ENCODE results near the gene CRACR2A.

CRACR2A gene

GRCh38 chr12:3598896-3599860, 153.7 kb downstream of the CRACR2A start:
- no peak for DNase-seq (ENCODE audit: low read depth in 2 of 2)

DNA sequence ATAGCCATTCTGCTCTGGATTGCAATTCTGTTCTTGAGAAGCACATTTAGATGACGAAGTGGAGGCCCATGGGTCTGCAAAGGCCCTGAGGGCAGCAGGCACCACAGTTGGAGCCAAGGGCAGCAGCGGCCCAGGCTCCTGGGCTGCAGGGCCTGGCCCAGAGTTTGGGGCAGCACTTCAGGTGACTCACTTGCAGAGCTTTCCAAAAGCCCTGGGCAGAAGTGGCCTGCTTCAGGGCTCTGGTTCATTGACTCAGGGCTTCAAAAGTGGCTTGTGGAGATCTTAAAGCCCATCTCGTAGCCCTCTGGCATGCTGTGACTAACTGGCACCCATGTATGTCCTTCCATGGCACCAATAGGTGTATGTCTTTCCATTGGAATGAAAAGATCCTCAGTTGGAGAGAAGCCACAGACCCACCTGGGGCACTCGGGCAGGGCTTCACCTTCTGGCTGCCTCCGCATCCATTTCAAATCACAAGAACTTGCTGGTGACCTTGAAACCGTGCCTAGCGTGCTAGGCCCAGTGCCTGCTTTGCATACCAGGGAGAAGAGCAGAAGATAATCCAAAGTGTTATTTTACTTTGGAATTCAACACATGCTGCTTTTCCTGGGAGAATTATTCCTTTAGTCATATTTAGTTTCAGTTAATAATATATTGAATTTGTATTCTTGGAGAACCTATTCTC, 155.2 kb downstream of the CRACR2A start:
- DNase-seq (ENCODE audit: low read depth in 2 of 2) = no peak

- DNase-seq (ENCODE audit: low read depth in 2 of 2) = no peak
Observed at GRCh38 chr12:3596703-3597415, 156.1 kb downstream of the CRACR2A start.

DNA sequence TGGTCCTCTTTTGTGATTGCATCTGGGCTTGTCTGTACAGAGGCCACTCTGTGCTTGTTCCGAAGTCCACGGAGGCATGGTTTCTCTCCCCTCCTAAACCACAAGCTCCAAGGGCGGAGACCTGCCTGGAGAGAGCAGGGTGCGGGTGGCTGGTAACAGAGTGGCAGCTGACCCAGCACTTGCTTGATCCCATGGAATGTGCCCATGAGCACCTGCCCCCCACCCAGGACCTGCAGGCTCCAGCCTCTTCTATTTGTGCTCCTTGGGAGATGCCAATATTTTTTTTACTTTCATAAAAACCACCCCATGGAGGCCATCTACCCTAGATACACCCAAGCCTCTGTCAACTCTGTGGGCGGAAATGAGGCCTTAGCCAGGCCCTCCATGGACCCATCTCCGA, 157.2 kb downstream of the CRACR2A start:
- no peak for DNase-seq (ENCODE audit: low read depth in 2 of 2)

DNA sequence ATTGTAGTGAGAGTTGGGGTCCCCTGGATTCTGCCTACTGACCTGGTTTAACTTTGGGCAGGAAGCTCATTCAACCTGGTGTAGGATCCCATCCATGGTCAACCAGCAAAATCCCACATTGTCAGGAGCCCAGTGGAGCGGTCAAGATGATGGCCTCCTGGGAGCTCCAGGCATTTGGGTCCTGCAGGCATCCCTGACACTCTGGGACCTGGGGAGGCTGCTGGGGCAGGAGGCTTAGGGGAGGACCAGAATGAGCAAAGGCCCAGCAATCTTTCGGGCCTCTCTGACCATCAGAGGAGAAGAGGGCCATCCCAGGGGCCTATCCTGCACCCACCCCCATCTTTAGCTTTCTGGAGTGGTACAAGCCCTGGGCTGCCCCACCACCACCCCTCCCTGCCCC, 157.9 kb downstream of the CRACR2A start:
- DNase-seq (ENCODE audit: low read depth in 2 of 2) = no peak

DNA sequence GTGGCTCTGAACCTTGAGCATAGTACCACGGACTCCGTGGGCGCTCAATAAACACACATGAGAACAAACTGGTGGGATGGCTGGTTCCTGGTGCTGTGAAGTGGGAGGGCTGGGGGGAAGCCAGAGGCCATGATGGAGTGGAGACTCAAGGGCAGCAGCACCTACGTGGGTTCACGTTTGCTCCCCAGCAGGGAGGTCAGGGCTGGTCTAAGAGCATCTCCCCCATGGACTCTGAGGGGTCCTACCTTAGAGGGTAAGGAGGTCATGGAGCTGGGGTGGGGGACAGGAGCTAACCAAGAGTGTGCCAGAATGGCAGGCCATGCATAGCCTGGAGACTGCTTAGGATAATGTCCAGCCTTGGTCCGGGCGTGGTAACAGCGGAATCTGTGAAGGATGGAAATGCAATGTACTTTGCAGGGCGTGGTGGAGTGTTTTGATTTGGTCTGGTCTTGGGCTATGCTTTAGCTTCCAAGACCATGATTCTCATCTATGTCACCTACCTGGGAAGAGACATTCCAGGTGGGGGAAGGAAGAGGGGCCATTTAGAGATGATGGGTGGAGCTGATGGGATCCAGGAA, 158.9 kb downstream of the CRACR2A start:
- DNase-seq (ENCODE audit: low read depth in 2 of 2) = no peak

- no peak for DNase-seq (ENCODE audit: low read depth in 2 of 2)
Observed at GRCh38 chr12:3592856-3593625, 159.9 kb downstream of the CRACR2A start.

GRCh38 chr12:3589745-3590144, 163.2 kb downstream of the CRACR2A start:
- no peak for DNase-seq (ENCODE audit: low read depth in 2 of 2)

- no peak for DNase-seq (ENCODE audit: low read depth in 2 of 2)
Observed at GRCh38 chr12:3587402-3588013, 165.4 kb downstream of the CRACR2A start.

- no peak for DNase-seq (ENCODE audit: low read depth in 2 of 2)
Observed at GRCh38 chr12:3583656-3584334, 169.1 kb downstream of the CRACR2A start.

DNA sequence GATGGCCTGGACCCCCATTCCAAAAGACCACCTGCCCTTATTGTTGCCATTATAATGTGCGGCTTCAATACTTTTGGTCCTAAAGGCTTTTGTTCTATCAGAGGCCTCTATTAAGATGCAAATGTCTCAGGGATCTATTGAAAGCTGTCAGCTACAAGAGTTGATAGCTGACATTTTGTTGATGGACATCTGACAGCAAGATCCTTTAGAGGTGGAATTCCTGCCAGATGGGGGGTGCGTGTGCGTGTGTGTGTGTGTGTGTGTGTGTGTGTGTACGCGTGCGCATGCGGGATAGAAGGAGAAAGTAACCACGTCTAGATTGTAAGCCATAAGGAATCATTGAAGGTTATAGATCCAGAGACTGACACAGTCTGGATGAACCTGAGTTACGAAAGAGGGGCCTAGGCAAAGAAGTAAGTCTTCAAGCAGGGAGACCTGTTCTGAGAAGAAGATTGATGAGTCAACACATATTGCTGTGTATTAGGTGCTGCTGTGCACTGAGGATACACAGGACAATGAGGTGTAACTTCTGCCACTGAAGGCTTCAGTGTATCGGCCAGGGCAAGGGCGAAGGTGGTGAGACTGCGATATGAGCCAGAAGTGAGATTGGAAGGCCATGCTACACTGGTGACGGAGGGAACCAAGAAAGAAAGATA, 172.7 kb downstream of the CRACR2A start:
- no peak for DNase-seq (ENCODE audit: low read depth in 2 of 2)

- no peak for DNase-seq (ENCODE audit: low read depth in 2 of 2)
Observed at GRCh38 chr12:3579446-3580093, 173.3 kb downstream of the CRACR2A start.

GRCh38 chr12:3578557-3578956, 174.4 kb downstream of the CRACR2A start:
- no peak for DNase-seq (ENCODE audit: low read depth in 2 of 2)

DNA sequence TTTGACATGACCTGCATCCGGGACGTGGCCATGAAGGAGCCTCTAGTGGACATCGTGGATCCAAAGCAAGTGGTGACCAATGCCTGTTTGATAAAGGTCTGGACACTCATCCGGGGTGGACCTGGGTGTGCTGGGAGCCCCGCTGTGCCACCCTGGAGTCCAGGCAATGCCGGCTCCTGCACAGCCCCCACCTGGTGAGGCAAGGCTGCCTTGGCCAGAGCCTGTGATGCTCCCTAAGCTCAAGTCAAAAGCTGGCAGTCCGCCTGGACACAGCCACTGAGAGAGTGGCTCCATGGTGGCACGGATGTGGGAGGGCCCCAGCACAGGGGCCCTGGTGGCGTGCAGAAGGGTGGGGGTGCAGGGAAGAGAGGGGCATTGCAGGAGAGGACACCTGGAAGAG, 176.0 kb downstream of the CRACR2A start:
- DNase-seq (ENCODE audit: low read depth in 2 of 2) = no peak

GRCh38 chr12:3574986-3575385, 177.9 kb downstream of the CRACR2A start:
- DNase-seq (ENCODE audit: low read depth in 2 of 2) = no peak

GRCh38 chr12:3572560-3572959, 180.3 kb downstream of the CRACR2A start:
- no peak for DNase-seq (ENCODE audit: low read depth in 2 of 2)

DNA sequence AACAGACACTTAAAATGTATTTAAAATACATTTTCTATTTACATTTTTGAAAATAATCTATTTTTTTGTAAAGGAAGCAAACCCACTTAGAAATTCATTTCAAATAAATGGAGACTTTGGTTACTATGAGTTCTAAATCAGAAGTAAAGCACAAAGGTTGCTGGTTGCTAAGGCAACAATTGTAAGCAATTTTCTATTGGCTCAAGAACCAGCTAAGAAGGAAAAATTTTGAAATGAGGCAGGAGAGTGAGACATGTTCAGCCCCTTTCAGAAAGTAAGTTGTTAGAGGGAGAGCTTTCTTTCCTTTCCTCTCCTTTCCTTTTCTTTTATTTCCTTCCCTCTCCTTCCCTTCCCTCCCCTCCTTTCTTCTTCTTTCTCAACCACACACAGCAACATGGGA, 181.2 kb downstream of the CRACR2A start:
- DNase-seq (ENCODE audit: low read depth in 2 of 2) = no peak

- DNase-seq (ENCODE audit: low read depth in 2 of 2) = no peak
Observed at GRCh38 chr12:3571323-3571722, 181.6 kb downstream of the CRACR2A start.

DNA sequence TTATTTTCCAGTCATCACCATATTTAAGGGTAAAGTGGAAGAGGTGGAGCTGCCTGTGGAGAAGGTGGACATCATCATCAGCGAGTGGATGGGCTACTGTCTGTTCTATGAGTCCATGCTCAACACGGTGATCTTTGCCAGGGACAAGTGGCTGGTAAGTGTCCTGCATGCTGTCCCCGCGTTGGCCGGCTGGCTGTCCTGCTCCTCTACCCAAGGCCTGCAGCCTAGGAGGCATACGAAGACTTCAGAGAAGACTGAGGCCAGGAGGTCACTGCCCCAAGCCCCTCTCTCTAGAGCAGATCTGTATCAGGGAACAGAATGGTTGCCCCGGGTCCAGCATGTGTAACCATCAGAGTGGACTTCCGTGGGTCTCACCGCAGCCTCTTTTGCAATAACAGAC, 184.2 kb downstream of the CRACR2A start:
- DNase-seq (ENCODE audit: low read depth in 2 of 2) = no peak
